ENCODE measurements around the gene VPS72. TPM values are rescaled to one million over a fixed set of nuclear protein-coding genes. Genes with fewer than 3 reads are reported as not detected.

Gene VPS72
- total and polyA plus RNA-seq, 9 of the 15 experiments (the other 6 are each of a cell fraction or from before 2014, with no cell fraction given): 7.2 to 131 (median 75.7) TPM

DNA sequence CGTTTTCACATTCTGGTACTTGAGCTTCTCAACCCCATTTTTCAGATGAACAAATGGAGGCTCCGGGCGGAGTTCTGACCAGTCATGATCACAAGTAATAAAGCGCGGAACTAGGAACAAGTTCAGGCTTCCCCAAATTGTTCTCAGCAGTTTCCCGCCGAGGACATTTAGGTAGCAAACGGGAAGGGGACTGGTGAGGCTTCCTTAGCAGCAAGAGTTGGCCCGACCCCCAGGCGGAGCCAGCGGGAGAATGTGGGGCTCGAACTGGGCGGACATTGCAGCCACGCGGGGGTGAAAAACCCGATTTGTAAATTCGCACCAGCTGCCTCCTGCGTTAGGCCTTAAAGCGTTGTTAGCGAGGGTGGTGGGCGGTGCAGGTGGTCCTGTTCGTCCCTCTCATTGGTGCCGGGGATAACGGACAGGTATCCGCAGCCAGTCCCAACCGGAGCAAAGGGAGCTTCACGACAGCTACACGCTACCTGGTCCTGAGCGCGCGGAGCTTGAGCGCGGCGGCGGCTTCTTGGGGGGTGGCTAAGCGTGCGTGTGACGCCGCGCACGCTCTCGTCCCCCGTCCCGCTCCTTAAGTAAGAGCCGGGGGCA lies 58.9 kb downstream of the VPS72 start:
- no TSS peak for BruUV-seq (replicated peaks)
- DNase-seq (ENCODE audit: extremely low read depth in 1 of 4, low spot score in 3 of 4): peak in 3 of 4 experiments; percentile 5 to 13 (median 10)
- Histone ChIP-seq H3K9ac (ENCODE audit: insufficient read depth in 1 of 2, low read depth in 2 of 2, low read length in 2 of 2) (no peak overlapping the region), H3K9me3 (replicated peaks; ENCODE audit: control insufficient read depth, insufficient read depth, low read depth, low read length) (no peaks in the 10 kb centered on the region), H3K79me2 (ENCODE audit: control insufficient read depth, insufficient read depth, low read length) (no peaks in the 10 kb centered on the region), H3K36me3 (ENCODE audit: control insufficient read depth, insufficient read depth, low read length) (no peaks in the 10 kb centered on the region), H3K4me2 (ENCODE audit: insufficient read depth, low read length) (no peak overlapping the region), H3K9me1 (ENCODE audit: control insufficient read depth, insufficient read depth, low read length) (no peaks in the 10 kb centered on the region), H3K4me1 (replicated peaks in 1 of 2; ENCODE audit: control insufficient read depth in 2 of 2, insufficient read depth in 2 of 2, low read length in 2 of 2) (peaks cover 0 to 20% of the 10 kb centered on the region in 2 experiments; a peak in 3 of 5 replicates), H3K4me3 (no peak overlapping the region), H2AFZ (ENCODE audit: low read depth, low read length) (no peak overlapping the region), H4K20me1 (replicated peaks; ENCODE audit: control insufficient read depth, insufficient read depth, low read length) (no peaks in the 10 kb centered on the region), H3K27me3 (ENCODE audit: control insufficient read depth in 2 of 2, insufficient read depth in 2 of 2, low read length in 2 of 2) (no peaks in the 10 kb centered on the region), H3K27ac (ENCODE audit: extremely low read depth, low read depth, low read length) (no peak overlapping the region)
- intact Hi-C loops (cut with micrococcal nuclease): no loop called here
- no peak for ATAC-seq
- FAIRE-seq: no peak
- in situ Hi-C loops (cut with MboI): no loop called here
- TF ChIP-seq BCOR (IDR thresholded peaks at IDR 0.05) (0 out of 2 replicates have a peak, but pooled peaks have one; percentile 12), ZNF217 (CRISPR knock-in tag; IDR thresholded peaks at IDR 0.05) (no peak), KLF10 (CRISPR knock-in tag; IDR thresholded peaks at IDR 0.05) (no peak), YBX1 (IDR thresholded peaks at IDR 0.05) (no peak), POLR2G (IDR thresholded peaks at IDR 0.05; ENCODE audit: low read depth, low read length) (0 out of 2 replicates have a peak, but pooled peaks have one; percentile 17), L3MBTL2 (IDR thresholded peaks at IDR 0.05) (no peak)
- TF ChIP-seq, protein P1, sequence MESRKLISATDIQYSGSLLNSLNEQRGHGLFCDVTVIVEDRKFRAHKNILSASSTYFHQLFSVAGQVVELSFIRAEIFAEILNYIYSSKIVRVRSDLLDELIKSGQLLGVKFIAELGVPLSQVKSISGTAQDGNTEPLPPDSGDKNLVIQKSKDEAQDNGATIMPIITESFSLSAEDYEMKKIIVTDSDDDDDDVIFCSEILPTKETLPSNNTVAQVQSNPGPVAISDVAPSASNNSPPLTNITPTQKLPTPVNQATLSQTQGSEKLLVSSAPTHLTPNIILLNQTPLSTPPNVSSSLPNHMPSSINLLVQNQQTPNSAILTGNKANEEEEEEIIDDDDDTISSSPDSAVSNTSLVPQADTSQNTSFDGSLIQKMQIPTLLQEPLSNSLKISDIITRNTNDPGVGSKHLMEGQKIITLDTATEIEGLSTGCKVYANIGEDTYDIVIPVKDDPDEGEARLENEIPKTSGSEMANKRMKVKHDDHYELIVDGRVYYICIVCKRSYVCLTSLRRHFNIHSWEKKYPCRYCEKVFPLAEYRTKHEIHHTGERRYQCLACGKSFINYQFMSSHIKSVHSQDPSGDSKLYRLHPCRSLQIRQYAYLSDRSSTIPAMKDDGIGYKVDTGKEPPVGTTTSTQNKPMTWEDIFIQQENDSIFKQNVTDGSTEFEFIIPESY (CRISPR knock-in tag; IDR thresholded peaks at IDR 0.05): peak; percentile 70
- TF ChIP-seq, protein P2, sequence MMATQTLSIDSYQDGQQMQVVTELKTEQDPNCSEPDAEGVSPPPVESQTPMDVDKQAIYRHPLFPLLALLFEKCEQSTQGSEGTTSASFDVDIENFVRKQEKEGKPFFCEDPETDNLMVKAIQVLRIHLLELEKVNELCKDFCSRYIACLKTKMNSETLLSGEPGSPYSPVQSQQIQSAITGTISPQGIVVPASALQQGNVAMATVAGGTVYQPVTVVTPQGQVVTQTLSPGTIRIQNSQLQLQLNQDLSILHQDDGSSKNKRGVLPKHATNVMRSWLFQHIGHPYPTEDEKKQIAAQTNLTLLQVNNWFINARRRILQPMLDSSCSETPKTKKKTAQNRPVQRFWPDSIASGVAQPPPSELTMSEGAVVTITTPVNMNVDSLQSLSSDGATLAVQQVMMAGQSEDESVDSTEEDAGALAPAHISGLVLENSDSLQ (IDR thresholded peaks at IDR 0.05): 0 out of 2 replicates have a peak, but pooled peaks have one; percentile 20
- ChIA-PET CTCF (ENCODE audit: low intra/inter-chr PET ratio) (no interaction called here), POLR2A (interaction anchor here (0.7 to 1.7 kb wide), 5 partner anchors 11 to 61 kb away, joined by 3 to 6 read pairs (median 3); no protein-coding TSS in a partner anchor)
- WGBS (ENCODE audit: insufficient coverage, low coverage, missing lambda C conversion rate): 87% methylated on average over 44 of the region's 45 CpGs

All from K562 (cell line).